HEK293 (cell line): ENCODE data around the gene GEMIN7.

Experiments used
- CTCF ChIA-PET: fragments of 350-600 bp; formaldehyde crosslinking; extraction: SDS; loops from one replicate; lab custom pipeline; 2021; ENCODE audit warnings: antibody characterized with exemption; lab: Yijun Ruan, JAX
- POLR2A ChIA-PET: fragments of 300-600 bp; formaldehyde crosslinking; extraction: SDS; loops from one replicate; lab custom pipeline; 2020; ENCODE audit warnings: antibody characterized with exemption, inconsistent platforms; lab: Yijun Ruan, JAX
- H3K27ac ChIP-seq: fragments of 200-500 bp; sonication (Bioruptor generic); 2 replicates; pipeline ENCODE4 v1.5.1; 2014; ENCODE audit warnings: low read depth, low read length, control low read depth, inconsistent platforms; ENCODE audit errors: extremely low read depth
- H3K36me3 ChIP-seq, 2 experiments: fragments of 200-500 bp in 1 of 2; sonication (Bioruptor generic) in 1 of 2; 1 replicate in 1 of 2; 2 replicates in 1 of 2; pipeline ENCODE4 v1.5.1; 2014 to 2017; ENCODE audit warnings: inconsistent platforms in 2 of 2, low read length in 2 of 2; ENCODE audit not compliant: control insufficient read depth in 2 of 2, insufficient read depth in 1 of 2
- H3K4me1 ChIP-seq: fragments of 200-500 bp; sonication (Bioruptor generic); 2 replicates; pipeline ENCODE4 v1.5.1; 2014; ENCODE audit warnings: mild to moderate bottlenecking, low read length, inconsistent platforms; ENCODE audit not compliant: control insufficient read depth, insufficient read depth
- H3K4me3 ChIP-seq: 2 replicates; pipeline ENCODE4 v1.5.1; 2011; ENCODE audit warnings: low read depth, mild to moderate bottlenecking, control low read depth, low read length, moderate library complexity
- H3K9me3 ChIP-seq: fragments of 200-500 bp; sonication (Bioruptor generic); 2 replicates; pipeline ENCODE4 v1.5.1; 2014; ENCODE audit warnings: low read depth, low read length, inconsistent platforms; ENCODE audit not compliant: control insufficient read depth, insufficient read depth
- GFI1B ChIP-seq: fragments of 450-650 bp; formaldehyde crosslinking; IDR thresholded peaks from 2 replicates; pipeline ENCODE4 v1.5.1; 2016; ENCODE audit warnings: missing biosample characterization, missing genetic modification characterization
- PATZ1 ChIP-seq: fragments of 450-650 bp; formaldehyde crosslinking; IDR thresholded peaks from 2 replicates; pipeline ENCODE4 v1.5.1; 2016; ENCODE audit warnings: missing biosample characterization, missing genetic modification characterization
- ZBTB20 ChIP-seq: fragments of 450-650 bp; formaldehyde crosslinking; IDR thresholded peaks from 2 replicates; pipeline ENCODE4 v1.5.1; 2016; ENCODE audit warnings: missing biosample characterization, missing genetic modification characterization
- ZEB2 ChIP-seq: fragments of 450-650 bp; formaldehyde crosslinking; IDR thresholded peaks from 2 replicates; pipeline ENCODE4 v1.5.1; 2016; ENCODE audit warnings: missing biosample characterization, missing genetic modification characterization
- ZFHX2 ChIP-seq: fragments of 450-650 bp; formaldehyde crosslinking; conservative IDR thresholded peaks from 2 replicates; pipeline ENCODE4 v1.5.1; 2016; ENCODE audit warnings: missing biosample characterization, missing genetic modification characterization
- ZFP69B ChIP-seq: fragments of 450-650 bp; formaldehyde crosslinking; IDR thresholded peaks from 2 replicates; pipeline ENCODE4 v1.5.1; 2016; ENCODE audit warnings: missing biosample characterization, missing genetic modification characterization
- ZNF112 ChIP-seq: fragments of 450-650 bp; formaldehyde crosslinking; IDR thresholded peaks from 2 replicates; pipeline ENCODE4 v1.5.0; 2017; ENCODE audit warnings: missing biosample characterization, missing genetic modification characterization
- ZNF146 ChIP-seq: fragments of 450-650 bp; formaldehyde crosslinking; IDR thresholded peaks from 2 replicates; pipeline ENCODE4 v1.5.1; 2016; ENCODE audit warnings: missing biosample characterization, missing genetic modification characterization
- ZNF398 ChIP-seq: fragments of 450-650 bp; formaldehyde crosslinking; IDR thresholded peaks from 2 replicates; pipeline ENCODE4 v1.5.1; 2017; ENCODE audit warnings: missing biosample characterization, missing genetic modification characterization
- ZNF426 ChIP-seq: fragments of 450-650 bp; formaldehyde crosslinking; IDR thresholded peaks from 2 replicates; pipeline ENCODE4 v1.5.1; 2017; ENCODE audit warnings: missing biosample characterization, missing genetic modification characterization, mild to moderate bottlenecking, inconsistent platforms, moderate library complexity
- ZNF473 ChIP-seq: fragments of 450-650 bp; formaldehyde crosslinking; IDR thresholded peaks from 2 replicates; pipeline ENCODE4 v1.5.1; 2017; ENCODE audit warnings: missing biosample characterization, missing genetic modification characterization
- ZNF558 ChIP-seq: fragments of 450-650 bp; formaldehyde crosslinking; IDR thresholded peaks from 2 replicates; pipeline ENCODE4 v1.5.1; 2016; ENCODE audit warnings: missing biosample characterization, missing genetic modification characterization
- ZNF639 ChIP-seq: fragments of 450-650 bp; formaldehyde crosslinking; IDR thresholded peaks from 2 replicates; pipeline ENCODE4 v1.5.1; 2016; ENCODE audit warnings: missing biosample characterization, missing genetic modification characterization
- ZNF654 ChIP-seq: fragments of 450-650 bp; formaldehyde crosslinking; IDR thresholded peaks from 2 replicates; pipeline ENCODE4 v1.5.1; 2016; ENCODE audit warnings: low read depth, missing biosample characterization, missing genetic modification characterization
- ZNF664 ChIP-seq: fragments of 450-650 bp; formaldehyde crosslinking; IDR thresholded peaks from 2 replicates; pipeline ENCODE4 v1.5.1; 2016; ENCODE audit warnings: missing biosample characterization, missing genetic modification characterization
- ZNF777 ChIP-seq: fragments of 450-650 bp; formaldehyde crosslinking; IDR thresholded peaks from 2 replicates; pipeline ENCODE4 v1.5.1; 2017; ENCODE audit warnings: missing biosample characterization, missing genetic modification characterization, borderline replicate concordance
- TF ChIP-seq, protein P1 (sequence below): fragments of 450-650 bp; formaldehyde crosslinking; IDR thresholded peaks from 2 replicates; pipeline ENCODE4 v1.5.1; 2016; ENCODE audit warnings: missing biosample characterization, missing genetic modification characterization
- TF ChIP-seq, protein P2 (sequence below): fragments of 450-650 bp; formaldehyde crosslinking; IDR thresholded peaks from 2 replicates; pipeline ENCODE4 v1.5.1; 2016; ENCODE audit warnings: missing biosample characterization, missing genetic modification characterization
- TF ChIP-seq, protein P3 (sequence below): fragments of 450-650 bp; formaldehyde crosslinking; IDR thresholded peaks from 2 replicates; pipeline ENCODE4 v1.5.1; 2017; ENCODE audit warnings: missing biosample characterization, missing genetic modification characterization

GEMIN7 gene

GRCh38 chr19:45071545-45071938 is 7.5 kb upstream of the GEMIN7 start:
- TF ChIP-seq GFI1B: no peak
- no peak for TF ChIP-seq ZNF654 (tag by site-specific recombination)
- no peak for TF ChIP-seq ZFP69B (tag by site-specific recombination)
- TF ChIP-seq ZNF473 (tag by site-specific recombination): no peak
- TF ChIP-seq ZNF398 (tag by site-specific recombination): no peak
- Histone ChIP-seq H3K4me3 (no peak overlapping the region), H3K9me3 (no peaks in the 10 kb centered on the region), H3K27ac (0 out of 2 replicates have a peak overlapping the region, but pooled peaks have one; percentile 24), H3K36me3 (peaks cover 18 to 60% of the 10 kb centered on the region in 2 experiments; a peak in 2 of 3 replicates), H3K4me1 (peaks cover 5% of the 10 kb centered on the region; the same call in 1 of the 2 replicates)
- ChIA-PET CTCF (no interaction called here), POLR2A (interaction anchor here (0.6 to 1.6 kb wide), 5 partner anchors 20 to 65 kb away, joined by 3 to 8 read pairs (median 4); partner anchors contain the start of gene CLASRP)

DNA sequence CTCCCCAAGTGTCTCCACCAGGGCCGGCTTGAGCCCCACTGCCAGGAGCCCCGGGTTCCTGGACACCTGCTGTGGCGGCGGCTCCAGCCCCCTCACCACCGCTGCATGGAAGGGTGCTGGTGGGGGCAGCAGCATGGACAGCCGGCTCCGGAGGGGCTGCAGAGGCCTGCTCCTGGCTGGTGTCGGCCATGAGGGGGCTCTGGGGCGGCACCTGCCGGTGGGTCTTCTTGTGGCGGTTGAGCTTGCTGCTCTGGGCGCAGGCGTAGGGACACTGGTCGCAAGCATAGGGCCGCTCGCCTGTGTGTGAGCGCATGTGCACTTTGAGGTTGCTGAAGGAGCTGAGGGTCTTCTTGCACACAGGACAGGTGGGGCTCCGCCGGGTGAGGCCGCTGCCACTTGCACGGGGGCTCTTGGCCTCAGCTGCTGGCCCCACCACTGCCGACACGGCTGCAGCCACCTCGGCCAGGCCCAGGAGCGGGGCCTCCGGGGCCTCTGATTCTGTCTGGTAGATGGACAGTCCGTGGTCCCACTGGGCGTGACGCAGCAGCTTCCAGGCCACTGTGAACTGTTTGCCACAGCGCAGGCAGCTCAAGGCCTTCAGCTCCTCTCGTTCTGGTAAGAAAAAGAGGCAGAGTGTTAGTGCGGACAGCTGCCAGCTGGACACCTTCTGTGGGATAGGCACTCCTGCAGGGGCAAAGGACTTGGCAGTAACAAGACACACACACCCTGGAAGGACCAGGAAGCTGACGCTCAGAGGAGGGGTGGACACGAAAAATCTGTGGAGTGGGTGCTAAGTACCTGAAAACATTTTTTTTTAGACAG is 6.9 kb upstream of the GEMIN7 start:
- H3K4me1 ChIP-seq: peaks cover 12% of the 10 kb centered on the region
- H3K36me3 ChIP-seq: peaks cover 17 to 54% of the 10 kb centered on the region in 2 experiments; a peak in 2 of 3 replicates
- H3K27ac ChIP-seq: 0 out of 2 replicates have a peak overlapping the region, but pooled peaks have one; percentile 24
- H3K4me3 ChIP-seq: no peak overlapping the region
- ChIA-PET POLR2A (interaction anchor here (0.6 to 1.6 kb wide), 5 partner anchors 13 to 66 kb away, joined by 4 to 8 read pairs (median 4); partner anchors contain the start of gene CLASRP), CTCF (interaction anchor here (0.7 to 3.4 kb wide), 2 partner anchors 13 to 169 kb away, joined by 3 to 16 read pairs; no protein-coding TSS in a partner anchor)
- TF ChIP-seq, protein P1, sequence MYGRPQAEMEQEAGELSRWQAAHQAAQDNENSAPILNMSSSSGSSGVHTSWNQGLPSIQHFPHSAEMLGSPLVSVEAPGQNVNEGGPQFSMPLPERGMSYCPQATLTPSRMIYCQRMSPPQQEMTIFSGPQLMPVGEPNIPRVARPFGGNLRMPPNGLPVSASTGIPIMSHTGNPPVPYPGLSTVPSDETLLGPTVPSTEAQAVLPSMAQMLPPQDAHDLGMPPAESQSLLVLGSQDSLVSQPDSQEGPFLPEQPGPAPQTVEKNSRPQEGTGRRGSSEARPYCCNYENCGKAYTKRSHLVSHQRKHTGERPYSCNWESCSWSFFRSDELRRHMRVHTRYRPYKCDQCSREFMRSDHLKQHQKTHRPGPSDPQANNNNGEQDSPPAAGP (tag by site-specific recombination): no peak
- TF ChIP-seq, protein P2, sequence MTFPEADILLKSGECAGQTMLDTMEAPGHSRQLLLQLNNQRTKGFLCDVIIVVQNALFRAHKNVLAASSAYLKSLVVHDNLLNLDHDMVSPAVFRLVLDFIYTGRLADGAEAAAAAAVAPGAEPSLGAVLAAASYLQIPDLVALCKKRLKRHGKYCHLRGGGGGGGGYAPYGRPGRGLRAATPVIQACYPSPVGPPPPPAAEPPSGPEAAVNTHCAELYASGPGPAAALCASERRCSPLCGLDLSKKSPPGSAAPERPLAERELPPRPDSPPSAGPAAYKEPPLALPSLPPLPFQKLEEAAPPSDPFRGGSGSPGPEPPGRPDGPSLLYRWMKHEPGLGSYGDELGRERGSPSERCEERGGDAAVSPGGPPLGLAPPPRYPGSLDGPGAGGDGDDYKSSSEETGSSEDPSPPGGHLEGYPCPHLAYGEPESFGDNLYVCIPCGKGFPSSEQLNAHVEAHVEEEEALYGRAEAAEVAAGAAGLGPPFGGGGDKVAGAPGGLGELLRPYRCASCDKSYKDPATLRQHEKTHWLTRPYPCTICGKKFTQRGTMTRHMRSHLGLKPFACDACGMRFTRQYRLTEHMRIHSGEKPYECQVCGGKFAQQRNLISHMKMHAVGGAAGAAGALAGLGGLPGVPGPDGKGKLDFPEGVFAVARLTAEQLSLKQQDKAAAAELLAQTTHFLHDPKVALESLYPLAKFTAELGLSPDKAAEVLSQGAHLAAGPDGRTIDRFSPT (tag by site-specific recombination): no peak
- no peak for TF ChIP-seq ZNF777 (tag by site-specific recombination)
- TF ChIP-seq ZBTB20 (tag by site-specific recombination): no peak
- TF ChIP-seq ZNF426 (tag by site-specific recombination): no peak
- no peak for TF ChIP-seq PATZ1 (tag by site-specific recombination)
- no peak for TF ChIP-seq ZNF473 (tag by site-specific recombination)
- TF ChIP-seq, protein P3, sequence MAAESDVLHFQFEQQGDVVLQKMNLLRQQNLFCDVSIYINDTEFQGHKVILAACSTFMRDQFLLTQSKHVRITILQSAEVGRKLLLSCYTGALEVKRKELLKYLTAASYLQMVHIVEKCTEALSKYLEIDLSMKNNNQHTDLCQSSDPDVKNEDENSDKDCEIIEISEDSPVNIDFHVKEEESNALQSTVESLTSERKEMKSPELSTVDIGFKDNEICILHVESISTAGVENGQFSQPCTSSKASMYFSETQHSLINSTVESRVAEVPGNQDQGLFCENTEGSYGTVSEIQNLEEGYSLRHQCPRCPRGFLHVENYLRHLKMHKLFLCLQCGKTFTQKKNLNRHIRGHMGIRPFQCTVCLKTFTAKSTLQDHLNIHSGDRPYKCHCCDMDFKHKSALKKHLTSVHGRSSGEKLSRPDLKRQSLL (tag by site-specific recombination): no peak
- TF ChIP-seq ZNF112 (tag by site-specific recombination): no peak
- no peak for TF ChIP-seq ZNF639 (tag by site-specific recombination)
- no peak for TF ChIP-seq ZFHX2 (tag by site-specific recombination)
- TF ChIP-seq ZEB2: no peak
- no peak for TF ChIP-seq ZNF558 (tag by site-specific recombination)
- no peak for TF ChIP-seq ZNF146 (tag by site-specific recombination)
- no peak for TF ChIP-seq ZNF664 (tag by site-specific recombination)
- H3K9me3 ChIP-seq: no peaks in the 10 kb centered on the region
